H7 (cell line): ENCODE measurements around the gene GABRG3. TPM values are rescaled to one million over a fixed set of nuclear protein-coding genes. Genes with fewer than 3 reads are reported as not detected.
A peak's percentile ranks its signal among the peaks of the same experiment; 100 is the strongest.

Experiments used
- DNase-seq: peaks from one replicate; pipeline ENCODE4 v3.0.0; 2012
- H3K27me3 ChIP-seq: 2 replicates; pipeline ENCODE4 v1.6.0; 2011; ENCODE audit warnings: mild to moderate bottlenecking, low read length; ENCODE audit not compliant: control insufficient read depth, insufficient read depth
- H3K36me3 ChIP-seq: replicated peaks from 2 replicates; pipeline ENCODE4 v1.5.1; 2011; ENCODE audit warnings: low read length; ENCODE audit not compliant: control insufficient read depth, insufficient read depth
- H3K4me3 ChIP-seq: 2 replicates; pipeline ENCODE4 v1.5.1; 2011; ENCODE audit warnings: low read depth, mild to moderate bottlenecking, control low read depth, low read length, moderate library complexity; ENCODE audit not compliant: insufficient read depth
- total RNA-seq: library from RNA; depleted of rRNA; stranded (reverse); fragments of >200 nt; shearing (Covaris generic); gene quantifications from 2 replicates; pipeline ENCODE4 v1.2.3, GENCODE V29; 2014

Gene GABRG3
- total RNA-seq, 1 experiment from 2014 or later: 0.42 TPM

DNA sequence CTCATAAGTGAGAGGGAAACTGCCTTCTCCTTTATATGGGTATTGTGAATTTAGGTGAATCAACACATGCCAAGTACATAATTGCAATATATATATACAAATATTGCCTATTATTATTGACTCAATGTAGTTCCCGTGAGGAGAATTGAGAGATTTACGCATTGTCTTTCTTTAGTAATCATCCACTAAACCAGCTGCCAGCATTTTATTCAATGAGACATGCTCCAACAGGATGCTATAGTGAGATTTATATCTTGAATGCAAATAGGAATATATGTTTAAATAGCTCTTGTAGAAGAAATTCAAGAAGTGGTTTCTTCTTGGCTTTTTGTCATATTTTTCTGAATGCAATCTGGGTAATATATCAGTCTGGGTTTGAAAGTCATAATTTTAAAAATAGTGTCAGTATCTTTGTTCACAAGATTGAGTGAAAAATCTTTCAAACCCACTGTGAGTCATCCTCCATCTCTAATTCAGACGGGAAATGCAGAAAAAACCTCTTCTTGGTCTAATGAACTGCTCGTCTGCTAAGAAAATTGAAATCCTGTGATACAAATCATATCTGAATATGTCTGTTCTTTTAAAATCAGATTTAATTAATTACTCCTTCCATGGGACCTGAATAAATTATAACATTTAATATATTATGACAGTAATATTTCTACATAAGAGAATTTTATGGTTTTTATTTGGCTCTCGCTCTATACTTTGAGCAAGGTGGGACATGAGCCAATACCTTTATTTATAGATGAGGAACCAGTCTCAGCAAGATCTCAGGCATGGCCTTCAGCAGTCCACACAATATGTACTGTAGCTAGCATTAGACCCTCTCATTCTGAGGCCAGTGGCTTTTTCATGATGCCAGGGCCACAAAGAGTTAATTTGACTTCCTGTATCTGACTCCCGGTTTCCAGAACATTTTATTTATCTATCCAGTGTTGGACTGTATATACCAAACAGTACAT, 516.0 kb downstream of the GABRG3 start:
- DNase-seq: no peak
- Histone ChIP-seq H3K36me3 (no peaks in the 10 kb centered on the region), H3K4me3 (no peak overlapping the region), H3K27me3 (no peaks in the 10 kb centered on the region)

- Histone ChIP-seq H3K4me3 (no peak overlapping the region), H3K27me3 (no peaks in the 10 kb centered on the region), H3K36me3 (no peaks in the 10 kb centered on the region)
- no peak for DNase-seq
These were observed 516.9 kb downstream of the GABRG3 start for GRCh38 chr15:27487846-27488245.

GRCh38 chr15:27490867-27491595, 520.0 kb downstream of the GABRG3 start:
- DNase-seq: peak; percentile 22
- no peak overlapping the region for H3K4me3 ChIP-seq
- H3K36me3 ChIP-seq: no peaks in the 10 kb centered on the region
- H3K27me3 ChIP-seq: no peaks in the 10 kb centered on the region

DNA sequence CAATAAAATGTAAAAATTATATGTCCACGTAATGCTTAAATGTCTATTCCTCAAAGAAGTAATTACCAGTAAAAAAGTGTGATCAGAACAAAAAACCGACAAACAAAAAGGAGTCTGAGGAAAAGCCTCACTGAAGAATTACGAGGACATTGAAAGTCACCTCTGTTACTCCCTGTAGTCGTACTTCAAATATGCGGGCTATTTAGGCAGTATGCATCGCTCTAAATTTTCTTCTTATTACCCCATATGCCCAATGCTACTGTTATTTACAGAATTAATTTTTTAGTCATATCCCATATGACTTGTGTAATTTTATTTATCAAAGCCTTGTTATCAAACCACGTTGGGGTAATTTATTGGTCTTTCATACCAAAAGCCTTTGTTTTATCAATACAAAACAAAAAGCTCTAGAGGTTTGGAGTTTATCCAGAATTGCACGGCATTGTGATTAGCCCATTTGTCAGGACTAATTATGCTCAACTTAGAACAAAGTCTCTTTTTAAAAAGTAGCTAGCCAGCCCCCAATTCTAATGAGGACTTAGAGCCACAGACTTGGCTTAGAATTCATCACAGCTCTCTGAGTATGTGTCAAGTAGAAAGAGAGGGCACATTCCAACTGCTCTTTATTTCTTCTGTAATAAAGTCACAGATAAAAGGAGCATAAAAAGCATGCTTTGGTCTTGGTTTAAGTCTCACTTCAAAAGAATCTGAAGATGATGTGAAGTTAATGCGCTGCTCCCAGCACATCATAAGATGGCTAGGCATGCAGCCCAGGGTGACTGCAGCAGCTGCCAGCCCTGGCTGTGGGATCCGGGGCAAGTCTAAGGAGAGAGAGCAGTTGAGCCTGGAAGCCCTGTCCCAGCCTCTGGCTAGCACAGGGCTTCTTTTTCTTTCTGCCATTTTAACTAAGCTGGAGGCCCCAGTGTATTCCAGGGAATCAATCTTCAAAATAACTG, 521.0 kb downstream of the GABRG3 start:
- DNase-seq: peak; percentile 22
- no peak overlapping the region for H3K4me3 ChIP-seq
- H3K36me3 ChIP-seq: no peaks in the 10 kb centered on the region
- H3K27me3 ChIP-seq: no peaks in the 10 kb centered on the region

DNA sequence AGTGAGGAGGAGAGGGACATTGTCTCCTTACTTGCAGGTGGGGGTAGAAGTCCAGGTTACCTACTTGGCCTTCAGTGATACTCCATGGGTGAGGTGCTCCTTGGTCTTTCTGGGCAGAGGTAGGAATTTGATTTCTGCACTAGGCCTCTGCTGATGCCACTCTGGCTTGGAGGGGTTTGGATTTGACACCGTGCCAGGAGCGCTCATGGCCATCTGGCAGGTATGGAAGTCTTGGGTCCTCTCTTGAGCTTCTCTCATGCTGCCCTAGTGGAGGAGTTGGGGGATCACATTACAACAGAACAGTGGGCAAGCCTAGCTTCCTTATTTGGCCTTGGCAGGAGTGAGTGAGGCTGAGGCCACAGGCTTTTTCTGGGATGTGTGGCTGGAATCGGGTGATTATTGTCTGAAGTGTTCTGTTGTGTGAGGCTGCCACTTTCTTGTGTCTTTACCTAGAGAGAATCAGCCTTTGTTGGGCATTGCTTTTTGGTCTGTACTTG, 525.0 kb downstream of the GABRG3 start:
- Histone ChIP-seq H3K4me3 (no peak overlapping the region), H3K36me3 (no peaks in the 10 kb centered on the region), H3K27me3 (no peaks in the 10 kb centered on the region)
- peak; percentile 21 for DNase-seq

DNA sequence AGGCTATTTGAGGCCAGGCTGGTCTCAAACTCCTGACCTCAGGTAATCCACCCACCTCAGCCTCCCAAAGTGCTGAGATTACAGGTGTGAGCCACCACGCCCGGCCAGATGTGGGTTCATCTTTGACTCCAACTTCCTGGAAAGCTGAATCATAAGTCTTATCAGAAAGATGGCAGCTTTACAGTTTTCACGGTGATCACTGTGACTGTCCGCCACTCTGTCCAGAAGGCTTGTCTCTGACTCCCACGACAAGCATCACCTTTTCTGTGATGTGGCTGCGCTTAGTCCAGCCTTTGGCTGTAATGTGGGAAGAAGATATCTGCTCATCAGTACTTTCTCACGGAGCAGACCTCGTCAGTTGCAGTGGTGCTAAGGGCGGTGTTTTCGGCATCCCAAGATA, 527.7 kb downstream of the GABRG3 start:
- H3K36me3 ChIP-seq: no peaks in the 10 kb centered on the region
- no peak for DNase-seq
- H3K27me3 ChIP-seq: no peaks in the 10 kb centered on the region
- H3K4me3 ChIP-seq: no peak overlapping the region

DNA sequence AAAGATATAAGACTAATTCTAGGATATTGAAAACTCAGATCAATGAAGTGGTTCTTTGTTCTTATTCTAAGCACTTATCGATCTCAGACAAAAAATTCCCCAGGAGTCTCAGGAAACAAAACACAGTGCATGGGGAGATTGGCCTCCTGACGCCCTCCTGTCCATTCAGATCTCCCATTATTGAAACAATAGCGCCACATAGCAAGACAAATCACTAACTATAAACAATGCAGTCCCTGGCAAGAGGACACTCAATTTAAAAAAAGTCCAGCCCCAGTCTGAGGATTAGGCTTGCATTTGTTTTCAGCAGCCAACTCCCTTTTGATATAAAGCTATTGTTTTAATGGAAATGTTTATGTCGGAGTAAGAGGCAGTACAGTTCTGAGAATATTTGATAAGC, 528.2 kb downstream of the GABRG3 start:
- no peaks in the 10 kb centered on the region for H3K36me3 ChIP-seq
- no peaks in the 10 kb centered on the region for H3K27me3 ChIP-seq
- no peak for DNase-seq
- H3K4me3 ChIP-seq: no peak overlapping the region

DNA sequence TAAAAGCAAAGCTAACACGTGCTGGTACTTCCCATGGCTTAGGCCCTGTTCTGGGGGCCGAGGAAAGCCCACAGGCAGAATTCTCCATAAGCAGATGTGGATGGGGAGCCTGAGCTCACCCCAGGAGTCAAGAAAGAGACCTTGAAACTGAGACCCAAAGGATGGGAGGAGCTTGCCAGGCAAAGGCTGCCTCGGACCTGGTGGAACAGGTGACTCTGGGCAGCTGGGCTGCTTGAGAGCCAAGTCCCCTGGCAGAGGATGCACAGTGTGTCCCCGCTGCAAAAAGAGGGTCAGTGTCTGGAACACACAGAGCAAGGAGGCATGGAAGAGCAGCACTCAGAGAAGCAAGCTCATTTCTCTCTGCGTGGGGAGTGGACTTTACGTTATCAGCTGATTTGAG, 528.7 kb downstream of the GABRG3 start:
- no peak for DNase-seq
- no peak overlapping the region for H3K4me3 ChIP-seq
- H3K27me3 ChIP-seq: no peaks in the 10 kb centered on the region
- H3K36me3 ChIP-seq: no peaks in the 10 kb centered on the region

- no peak for DNase-seq
- Histone ChIP-seq H3K4me3 (no peak overlapping the region), H3K27me3 (no peaks in the 10 kb centered on the region), H3K36me3 (no peaks in the 10 kb centered on the region)
These were observed 529.2 kb downstream of the GABRG3 start for GRCh38 chr15:27500206-27500605.

DNA sequence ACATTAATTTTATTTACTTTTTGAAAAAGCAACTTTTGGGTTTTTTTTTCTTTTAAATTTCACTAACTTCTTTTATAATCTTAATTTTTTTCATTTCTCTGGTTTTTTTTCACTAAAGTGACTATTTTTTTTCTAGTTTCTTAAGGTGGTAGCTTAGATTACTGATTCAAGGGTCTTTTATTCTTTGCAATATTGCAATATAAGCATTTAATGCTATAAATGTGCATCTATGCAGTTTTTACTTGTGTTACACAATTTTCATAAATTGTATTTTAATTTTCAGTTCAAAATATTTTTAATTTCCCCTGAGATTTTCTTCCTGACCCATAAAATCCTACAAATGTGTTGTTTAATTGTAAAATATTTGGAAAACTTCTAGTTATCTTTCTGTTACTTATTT, 535.8 kb downstream of the GABRG3 start:
- Histone ChIP-seq H3K27me3 (no peaks in the 10 kb centered on the region), H3K36me3 (no peaks in the 10 kb centered on the region), H3K4me3 (no peak overlapping the region)
- DNase-seq: no peak

- DNase-seq: no peak
- no peaks in the 10 kb centered on the region for H3K27me3 ChIP-seq
- no peaks in the 10 kb centered on the region for H3K36me3 ChIP-seq
- H3K4me3 ChIP-seq: no peak overlapping the region
These were observed 538.0 kb downstream of the GABRG3 start for GRCh38 chr15:27509014-27509413.

DNA sequence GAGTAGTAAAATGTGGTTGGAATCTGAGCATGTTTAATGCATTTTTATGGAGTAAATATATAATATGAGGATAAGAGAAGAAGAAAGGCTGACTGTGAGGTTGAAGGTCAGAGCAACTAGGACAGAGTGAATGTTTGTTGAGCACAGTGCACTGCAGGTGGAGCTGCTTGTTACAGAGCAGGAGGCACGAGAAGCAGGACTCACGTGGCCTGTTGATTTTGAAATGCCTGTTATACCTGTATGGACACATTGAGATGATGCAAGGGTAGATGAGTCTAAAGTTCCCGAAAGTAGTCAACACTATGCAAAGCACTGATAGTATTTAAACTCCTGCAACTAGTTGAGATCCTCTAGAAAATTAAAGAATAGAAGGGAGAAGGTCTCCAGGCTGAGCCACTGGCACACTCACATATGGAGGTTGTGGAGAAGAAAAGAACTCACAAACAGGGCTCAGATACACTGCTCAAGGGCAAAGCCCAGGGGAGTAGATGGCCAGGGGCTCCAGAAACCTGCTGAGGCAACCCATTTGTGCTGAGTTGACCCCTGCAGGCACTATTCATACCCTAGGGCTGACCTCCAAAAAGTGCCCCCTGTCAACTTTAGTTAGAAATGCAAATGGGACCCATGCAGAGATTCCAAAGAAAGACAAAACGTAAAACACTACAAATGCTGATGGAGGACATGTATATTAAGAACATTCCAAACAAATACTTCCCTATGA, 541.5 kb downstream of the GABRG3 start:
- no peak for DNase-seq
- Histone ChIP-seq H3K4me3 (no peak overlapping the region), H3K27me3 (no peaks in the 10 kb centered on the region), H3K36me3 (no peaks in the 10 kb centered on the region)

DNA sequence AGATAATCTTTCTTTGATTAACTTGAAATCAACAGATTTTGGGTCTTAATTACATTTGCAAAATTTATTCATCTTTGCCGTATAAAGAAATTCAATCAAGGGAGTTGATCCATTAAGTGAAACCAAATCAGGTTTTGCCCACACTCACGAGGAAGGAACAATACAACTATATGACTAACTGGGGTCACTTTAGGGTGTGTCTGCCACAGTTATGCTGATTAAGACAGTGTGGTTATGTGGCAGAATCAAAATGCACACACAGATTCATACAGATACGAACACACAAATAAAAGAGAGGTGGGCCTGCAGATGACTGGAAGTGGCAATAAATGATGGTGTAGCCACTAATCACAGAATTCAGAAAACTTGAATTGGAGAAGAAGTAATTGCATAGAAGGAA, 543.5 kb downstream of the GABRG3 start:
- Histone ChIP-seq H3K27me3 (no peaks in the 10 kb centered on the region), H3K4me3 (no peak overlapping the region), H3K36me3 (no peaks in the 10 kb centered on the region)
- no peak for DNase-seq
